HFF-Myc (cell line): ENCODE measurements around the gene KRT76.

Source experiments
- DNase-seq: peaks from one replicate; pipeline ENCODE4 v3.0.0-alpha.2; 2011; ENCODE audit warnings: low read depth; ENCODE audit errors: extremely low read depth
- H3K4me3 ChIP-seq: replicated peaks from 2 replicates; pipeline ENCODE4 v1.5.1; 2011; ENCODE audit warnings: low read depth, mild to moderate bottlenecking, control low read depth, low read length
- TF ChIP-seq, protein P1 (sequence below): IDR thresholded peaks from 2 replicates; pipeline ENCODE4 v1.5.1; 2012; ENCODE audit warnings: mild to moderate bottlenecking, low read depth, low read length, control low read depth; ENCODE audit errors: missing control alignments

The KRT76 gene

DNA sequence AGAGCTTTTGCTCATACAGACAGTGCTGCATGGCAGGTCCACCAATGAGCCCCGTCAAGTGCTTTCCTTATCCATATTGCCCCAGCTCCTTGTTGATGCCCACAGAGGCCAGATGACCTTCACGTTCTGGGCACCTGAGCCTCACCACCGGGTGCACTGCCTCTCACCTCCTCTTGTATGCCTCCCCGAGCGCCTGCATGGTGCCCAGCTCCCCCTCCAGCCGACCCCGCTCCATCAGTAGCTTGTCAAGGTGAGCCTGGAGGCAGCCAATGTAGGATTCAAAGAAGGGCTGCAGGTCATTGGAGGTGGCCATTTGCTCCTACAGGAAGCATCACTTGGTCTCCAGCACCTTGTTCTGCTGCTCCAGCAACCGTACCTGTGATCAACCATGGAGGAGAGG, 42.0 kb downstream of the KRT76 start:
- DNase-seq = no peak
- H3K4me3 ChIP-seq = no peak overlapping the region
- TF ChIP-seq, protein P1, sequence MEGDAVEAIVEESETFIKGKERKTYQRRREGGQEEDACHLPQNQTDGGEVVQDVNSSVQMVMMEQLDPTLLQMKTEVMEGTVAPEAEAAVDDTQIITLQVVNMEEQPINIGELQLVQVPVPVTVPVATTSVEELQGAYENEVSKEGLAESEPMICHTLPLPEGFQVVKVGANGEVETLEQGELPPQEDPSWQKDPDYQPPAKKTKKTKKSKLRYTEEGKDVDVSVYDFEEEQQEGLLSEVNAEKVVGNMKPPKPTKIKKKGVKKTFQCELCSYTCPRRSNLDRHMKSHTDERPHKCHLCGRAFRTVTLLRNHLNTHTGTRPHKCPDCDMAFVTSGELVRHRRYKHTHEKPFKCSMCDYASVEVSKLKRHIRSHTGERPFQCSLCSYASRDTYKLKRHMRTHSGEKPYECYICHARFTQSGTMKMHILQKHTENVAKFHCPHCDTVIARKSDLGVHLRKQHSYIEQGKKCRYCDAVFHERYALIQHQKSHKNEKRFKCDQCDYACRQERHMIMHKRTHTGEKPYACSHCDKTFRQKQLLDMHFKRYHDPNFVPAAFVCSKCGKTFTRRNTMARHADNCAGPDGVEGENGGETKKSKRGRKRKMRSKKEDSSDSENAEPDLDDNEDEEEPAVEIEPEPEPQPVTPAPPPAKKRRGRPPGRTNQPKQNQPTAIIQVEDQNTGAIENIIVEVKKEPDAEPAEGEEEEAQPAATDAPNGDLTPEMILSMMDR = no peak

DNA sequence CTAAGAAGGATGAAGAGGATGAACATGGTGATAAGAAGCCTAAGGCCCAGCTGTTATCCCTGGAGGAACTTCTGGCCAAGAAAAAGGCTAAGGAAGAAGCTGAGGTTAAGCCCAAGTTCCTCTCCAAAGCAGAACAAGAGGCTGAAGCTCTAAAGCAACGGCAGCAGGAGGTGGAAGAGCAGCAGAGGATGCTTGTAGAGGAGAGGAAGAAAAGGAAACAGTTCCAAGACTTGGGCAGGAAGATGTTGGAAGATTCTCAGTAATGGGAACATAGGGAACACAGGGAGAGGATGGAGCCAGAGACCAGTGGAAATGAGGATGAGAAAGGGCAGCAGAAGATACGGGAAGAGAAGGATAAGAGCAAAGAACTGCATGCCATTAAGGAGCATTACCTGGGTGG, 46.4 kb downstream of the KRT76 start:
- H3K4me3 ChIP-seq = no peak overlapping the region
- TF ChIP-seq, protein P1 = no peak
- no peak for DNase-seq

DNA sequence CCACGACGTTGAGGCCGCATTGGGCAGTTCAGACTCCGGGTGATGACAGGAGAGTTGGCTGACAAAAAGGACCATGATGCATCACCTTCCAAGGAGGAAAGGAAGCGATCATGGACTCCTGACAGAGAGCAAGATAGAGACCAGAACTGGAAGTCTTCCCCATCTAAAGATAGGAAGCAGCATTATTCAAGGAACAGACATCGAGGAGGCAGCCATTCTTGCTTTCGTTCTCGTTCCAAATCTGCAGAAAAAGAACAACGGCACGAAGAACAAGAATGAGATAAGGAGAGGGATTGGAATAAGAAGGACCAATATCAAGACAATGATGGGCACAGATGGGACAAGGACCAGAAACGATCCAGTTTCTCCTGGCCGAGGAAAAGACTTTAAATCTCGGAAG, 46.8 kb downstream of the KRT76 start:
- H3K4me3 ChIP-seq = no peak overlapping the region
- TF ChIP-seq, protein P1 = no peak
- DNase-seq = no peak

DNA sequence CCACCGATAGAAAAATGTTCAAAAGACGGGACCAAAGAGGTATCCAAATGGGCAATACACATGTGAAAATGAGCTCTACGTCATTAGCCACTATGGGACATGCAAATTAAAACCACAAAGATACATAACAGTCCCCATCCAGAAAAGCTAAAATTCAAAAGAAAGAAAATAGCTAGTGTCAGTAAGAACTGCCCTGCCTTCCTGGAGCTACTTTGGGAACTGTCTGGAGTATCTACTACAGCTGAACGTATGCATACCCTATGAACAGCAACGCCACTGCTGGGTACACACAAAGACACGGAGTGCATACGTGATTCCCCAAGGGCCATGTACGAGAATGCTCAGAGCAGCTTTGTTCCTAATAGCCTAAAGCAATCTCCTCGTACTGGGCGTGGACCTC, 48.0 kb downstream of the KRT76 start:
- TF ChIP-seq, protein P1 = no peak
- no peak for DNase-seq

DNA sequence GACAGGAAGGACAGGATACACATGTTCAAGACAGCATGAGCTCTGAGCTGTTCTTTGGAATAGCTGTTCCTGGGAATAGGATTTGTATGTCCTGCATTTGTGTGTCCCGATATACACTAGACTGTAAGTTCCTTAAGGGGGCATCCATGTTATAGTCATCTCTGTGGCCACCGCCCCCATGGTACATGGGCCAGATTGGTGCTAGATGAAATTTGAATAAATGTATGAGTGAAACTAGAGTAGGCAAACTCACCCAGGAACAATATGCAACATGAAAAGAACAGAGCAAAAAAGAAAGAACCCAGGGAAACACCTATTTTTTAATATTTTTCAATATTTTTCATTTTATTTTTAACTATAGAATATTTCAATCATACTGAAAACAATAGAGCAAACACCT, 48.8 kb downstream of the KRT76 start:
- H3K4me3 ChIP-seq = no peak overlapping the region
- no peak for DNase-seq
- TF ChIP-seq, protein P1 = no peak

More for the DNA sequence above, 48.0 kb downstream of the KRT76 start:
- H3K4me3 ChIP-seq = no peak overlapping the region

DNA sequence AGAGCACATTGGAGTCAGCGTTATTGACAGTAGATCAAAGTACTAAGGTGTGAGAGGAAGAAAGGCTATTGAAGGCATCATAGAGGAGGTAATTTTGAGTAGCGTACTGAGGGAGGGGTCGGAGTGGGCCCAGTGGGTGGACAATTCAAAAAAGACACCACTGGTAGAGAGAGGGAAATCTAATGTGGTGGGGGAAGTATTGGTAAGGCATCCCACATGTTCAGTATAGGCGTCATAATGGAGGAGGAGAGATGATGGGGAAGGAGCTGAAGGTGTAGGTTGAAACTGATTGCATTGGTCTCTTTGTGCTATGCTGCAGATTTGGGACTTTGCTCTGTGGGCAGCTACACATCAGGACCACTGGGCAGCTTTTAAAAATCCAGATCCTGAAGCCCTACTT, 50.1 kb downstream of the KRT76 start:
- TF ChIP-seq, protein P1 = no peak
- no peak overlapping the region for H3K4me3 ChIP-seq
- DNase-seq = no peak

DNA sequence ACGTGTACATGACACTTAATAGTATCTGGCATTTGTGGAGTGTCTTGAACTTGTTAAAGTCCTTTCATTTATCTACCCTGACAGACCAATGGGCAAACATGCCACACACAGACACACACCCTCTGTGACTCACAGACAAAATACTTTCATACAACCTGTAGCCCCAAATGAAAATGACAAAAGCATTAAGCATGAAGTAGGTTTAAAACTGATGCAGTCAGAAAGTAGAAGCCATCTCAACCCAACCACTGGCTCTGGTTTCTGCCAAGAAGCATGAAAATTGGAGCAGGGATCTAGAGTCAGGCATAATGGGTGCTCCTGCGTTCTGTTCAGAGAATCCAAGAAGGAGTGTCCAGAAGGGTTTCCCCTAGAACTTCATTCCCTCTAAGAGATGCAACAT, 50.7 kb downstream of the KRT76 start:
- no peak for DNase-seq
- H3K4me3 ChIP-seq = no peak overlapping the region
- TF ChIP-seq, protein P1 = no peak
